Liver (tissue), 3 donors: ENCODE results near the gene UBE2F.

Experiments
- CTCF ChIP-seq: fragments of 150-350 bp; IDR thresholded peaks from 2 replicates; pipeline ENCODE4 v1.5.1; 2017; ENCODE audit warnings: improper control_type of control experiment, low read depth, low read length; ENCODE audit not compliant: missing input control
- EGR1 ChIP-seq, 2 donors: IDR thresholded peaks; 2 replicates each; pipeline ENCODE4 v1.6.1; 2016 to 2018; ENCODE audit warnings: antibody characterized with exemption in 2 of 2, low read depth in 2 of 2
- FOXA1 ChIP-seq: IDR thresholded peaks from 2 replicates; pipeline ENCODE4 v1.6.1; 2016; ENCODE audit warnings: antibody characterized with exemption
- GABPA ChIP-seq, 2 donors: IDR thresholded peaks in 1 of 2; conservative IDR thresholded peaks in 1 of 2; 2 replicates each; pipeline ENCODE4 v1.6.1; 2016; ENCODE audit warnings: antibody characterized with exemption in 2 of 2, mild to moderate bottlenecking in 1 of 2, moderate library complexity in 1 of 2
- NR2F2 ChIP-seq: IDR thresholded peaks from 2 replicates; pipeline ENCODE4 v1.6.1; 2016; ENCODE audit warnings: antibody characterized with exemption
- RAD21 ChIP-seq, 2 donors: IDR thresholded peaks; 2 replicates each; pipeline ENCODE4 v1.6.1; 2016; ENCODE audit warnings: antibody characterized with exemption in 2 of 2, mild to moderate bottlenecking in 2 of 2
- REST ChIP-seq: IDR thresholded peaks from 2 replicates; pipeline ENCODE4 v1.6.1; 2016; ENCODE audit warnings: antibody characterized with exemption, mild to moderate bottlenecking
- SP1 ChIP-seq: IDR thresholded peaks from 2 replicates; pipeline ENCODE4 v1.6.1; 2018; ENCODE audit warnings: antibody characterized with exemption, mild to moderate bottlenecking
- YY1 ChIP-seq: IDR thresholded peaks from 2 replicates; pipeline ENCODE4 v1.6.1; 2016; ENCODE audit warnings: antibody characterized with exemption, mild to moderate bottlenecking
- ZBTB33 ChIP-seq: IDR thresholded peaks from 2 replicates; pipeline ENCODE4 v1.6.1; 2016; ENCODE audit warnings: antibody characterized with exemption
- TF ChIP-seq, protein P1 (sequence below): IDR thresholded peaks from 2 replicates; pipeline ENCODE4 v1.6.1; 2016; ENCODE audit warnings: antibody characterized with exemption
- donor health status: healthy.
- donor health status: healthy.

DNA sequence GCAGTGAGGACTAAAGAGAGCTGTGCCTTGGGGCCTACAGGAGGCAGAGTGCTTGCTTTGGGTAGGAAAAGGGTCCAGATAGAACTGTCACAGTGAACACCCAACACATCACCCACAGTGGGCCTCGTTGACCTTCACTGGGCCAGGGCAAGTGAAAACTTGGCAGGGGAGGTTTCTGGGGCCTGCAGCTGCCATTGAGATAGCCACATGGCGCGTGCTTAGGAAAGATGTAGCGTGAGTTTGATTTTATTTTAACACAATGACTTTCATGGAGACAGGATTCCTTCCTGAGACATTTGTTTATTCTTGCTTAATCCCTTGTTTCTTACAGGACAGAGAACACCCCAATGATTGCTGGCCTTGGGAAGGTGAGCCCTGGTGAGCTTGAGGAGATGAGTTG lies 124.1 kb downstream of the UBE2F start:
- TF ChIP-seq REST (no peak), CTCF (no peak), FOXA1 (no peak), NR2F2 (no peak), RAD21 (IDR thresholded peaks at IDR 0.05) (no peak), GABPA (IDR thresholded peaks at IDR 0.05 in 1 of 2, conservative IDR thresholded peaks at IDR 0.05 in 1 of 2) (no peak), EGR1 (IDR thresholded peaks at IDR 0.05; ENCODE audit: low read depth in 2 of 2) (no peak), ZBTB33 (no peak), SP1 (no peak), YY1 (no peak)
- TF ChIP-seq, protein P1, sequence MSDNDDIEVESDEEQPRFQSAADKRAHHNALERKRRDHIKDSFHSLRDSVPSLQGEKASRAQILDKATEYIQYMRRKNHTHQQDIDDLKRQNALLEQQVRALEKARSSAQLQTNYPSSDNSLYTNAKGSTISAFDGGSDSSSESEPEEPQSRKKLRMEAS = no peak
